Loucy (cell line): ENCODE results near the gene RGL3.
"Not testable (repeated sequence)": the region's sequence is repeated elsewhere in the genome, so short reads cannot be mapped to it uniquely, and the experiment has no call there.

Source experiments
- H2AFZ ChIP-seq: fragments of 200-600 bp; sonication (generic); 2 replicates; pipeline ENCODE4 v1.6.0; 2016; ENCODE audit warnings: antibody characterized with exemption, mild to moderate bottlenecking, low read length, moderate library complexity
- H3F3A ChIP-seq: fragments of 200-600 bp; 2 replicates; pipeline ENCODE4 v1.6.0; 2016; ENCODE audit warnings: antibody characterized with exemption, low read depth, mild to moderate bottlenecking
- H3K27me3 ChIP-seq: fragments of 200-600 bp; sonication (generic); 2 replicates; pipeline ENCODE4 v1.6.1; 2014; ENCODE audit warnings: low read length, mild to moderate bottlenecking; ENCODE audit not compliant: insufficient read depth, poor library complexity, severe bottlenecking
- H3K36me3 ChIP-seq: fragments of 200-600 bp; sonication (generic); 2 replicates; pipeline ENCODE4 v1.6.1; 2016; ENCODE audit warnings: low read length; ENCODE audit not compliant: insufficient read depth
- H3K4me1 ChIP-seq: fragments of 200-600 bp; sonication (generic); 2 replicates; pipeline ENCODE4 v1.5.1; 2014; ENCODE audit warnings: low read length, mild to moderate bottlenecking; ENCODE audit not compliant: insufficient read depth, poor library complexity, severe bottlenecking
- H3K4me2 ChIP-seq: fragments of 200-600 bp; sonication (generic); 2 replicates; pipeline ENCODE4 v1.6.0; 2014; ENCODE audit warnings: antibody characterized with exemption, low read length, low read depth, mild to moderate bottlenecking; ENCODE audit not compliant: poor library complexity, severe bottlenecking
- H3K4me3 ChIP-seq: fragments of 200-600 bp; sonication (generic); 2 replicates; pipeline ENCODE4 v1.5.1; 2014; ENCODE audit warnings: low read length, mild to moderate bottlenecking, mixed read lengths; ENCODE audit not compliant: poor library complexity, severe bottlenecking
- H3K79me2 ChIP-seq: fragments of 200-600 bp; sonication (generic); 2 replicates; pipeline ENCODE4 v1.6.1; 2014; ENCODE audit warnings: low read length; ENCODE audit not compliant: insufficient read depth
- H3K9ac ChIP-seq: fragments of 200-600 bp; sonication (generic); 2 replicates; pipeline ENCODE4 v1.6.0; 2014; ENCODE audit warnings: mild to moderate bottlenecking, low read depth, low read length, moderate library complexity; ENCODE audit not compliant: poor library complexity, severe bottlenecking
- H3K9me2 ChIP-seq: fragments of 200-600 bp; sonication (generic); replicated peaks from 2 replicates; pipeline ENCODE4 v1.6.1; 2016; ENCODE audit warnings: low read depth, low read length, mixed read lengths
- H3K9me3 ChIP-seq: fragments of 200-600 bp; sonication (generic); 2 replicates; pipeline ENCODE4 v1.6.1; 2014; ENCODE audit warnings: mild to moderate bottlenecking, antibody characterized with exemption, low read length, low read depth; ENCODE audit not compliant: insufficient read depth
- H4K20me1 ChIP-seq: fragments of 200-600 bp; sonication (generic); 2 replicates; pipeline ENCODE4 v1.6.0; 2014; ENCODE audit warnings: antibody characterized with exemption, low read length, mild to moderate bottlenecking; ENCODE audit not compliant: insufficient read depth, poor library complexity, severe bottlenecking
- CTCF ChIP-seq: fragments of 200-600 bp; sonication (generic); conservative IDR thresholded peaks from 2 replicates; pipeline ENCODE4 v1.5.1; 2014; ENCODE audit warnings: mild to moderate bottlenecking, antibody characterized with exemption, low read length
- EZH2phosphoT487 ChIP-seq: fragments of 200-600 bp; IDR thresholded peaks from 2 replicates; pipeline ENCODE4 v1.6.1; 2018; ENCODE audit warnings: antibody characterized with exemption, mild to moderate bottlenecking, moderate library complexity, borderline replicate concordance

The RGL3 gene

GRCh38 chr19:11414544-11414943, 4.6 kb downstream of the RGL3 start:
- no peak overlapping the region for H3K4me2 ChIP-seq
- no peaks in the 10 kb centered on the region for H3K9me2 ChIP-seq
- no peak overlapping the region for H2AFZ ChIP-seq
- no peaks in the 10 kb centered on the region for H3K4me1 ChIP-seq
- H3F3A ChIP-seq: no peaks in the 10 kb centered on the region
- no peak overlapping the region for H3K9ac ChIP-seq
- no peak for TF ChIP-seq CTCF
- no peak for TF ChIP-seq EZH2phosphoT487
- no peaks in the 10 kb centered on the region for H4K20me1 ChIP-seq
- no peaks in the 10 kb centered on the region for H3K9me3 ChIP-seq
- H3K4me3 ChIP-seq: no peak overlapping the region
- no peaks in the 10 kb centered on the region for H3K27me3 ChIP-seq
- H3K79me2 ChIP-seq: no peaks in the 10 kb centered on the region
- H3K36me3 ChIP-seq: no peaks in the 10 kb centered on the region

GRCh38 chr19:11410682-11411081, 8.4 kb downstream of the RGL3 start:
- Histone ChIP-seq H3K27me3 (no peaks in the 10 kb centered on the region), H3K9ac (no peak overlapping the region), H3K9me3 (no peaks in the 10 kb centered on the region), H3K4me3 (no peak overlapping the region), H3K9me2 (no peaks in the 10 kb centered on the region), H3F3A (no peaks in the 10 kb centered on the region), H3K4me2 (no peak overlapping the region), H3K79me2 (no peaks in the 10 kb centered on the region), H2AFZ (no peak overlapping the region), H3K4me1 (no peaks in the 10 kb centered on the region), H3K36me3 (no peaks in the 10 kb centered on the region), H4K20me1 (no peaks in the 10 kb centered on the region)
- no peak for TF ChIP-seq EZH2phosphoT487
- no peak for TF ChIP-seq CTCF

GRCh38 chr19:11408591-11408990, 10.5 kb downstream of the RGL3 start:
- no peak for TF ChIP-seq EZH2phosphoT487
- no peak for TF ChIP-seq CTCF
- Histone ChIP-seq H3F3A (no peaks in the 10 kb centered on the region), H3K9me3 (no peaks in the 10 kb centered on the region), H3K9ac (no peak overlapping the region), H3K4me3 (no peak overlapping the region), H3K27me3 (no peaks in the 10 kb centered on the region), H3K79me2 (no peaks in the 10 kb centered on the region), H2AFZ (no peak overlapping the region), H3K4me2 (no peak overlapping the region), H4K20me1 (no peaks in the 10 kb centered on the region), H3K9me2 (no peaks in the 10 kb centered on the region), H3K36me3 (no peaks in the 10 kb centered on the region), H3K4me1 (no peaks in the 10 kb centered on the region)

GRCh38 chr19:11406703-11407236, 12.3 kb downstream of the RGL3 start:
- H3K9ac ChIP-seq: not testable (repeated sequence)

More at GRCh38 chr19:11406703-11407236, 12.3 kb downstream of the RGL3 start:
- H3K4me1 ChIP-seq, H4K20me1 ChIP-seq, H3K27me3 ChIP-seq, H3K4me2 ChIP-seq, H2AFZ ChIP-seq, H3K36me3 ChIP-seq, H3K9me2 ChIP-seq, H3F3A ChIP-seq, H3K9me3 ChIP-seq, H3K4me3 ChIP-seq, H3K79me2 ChIP-seq: not testable (repeated sequence)
